GM19455 (cell line): ENCODE measurements around the gene PNP.
A peak's percentile ranks its signal among the peaks of the same experiment; 100 is the strongest.

Experiments used
- ATAC-seq: cut with Tn5 transposase; IDR thresholded peaks from one replicate; pipeline ENCODE4 v1.9.1; 2021; ENCODE audit not compliant: unreplicated experiment

PNP gene

DNA sequence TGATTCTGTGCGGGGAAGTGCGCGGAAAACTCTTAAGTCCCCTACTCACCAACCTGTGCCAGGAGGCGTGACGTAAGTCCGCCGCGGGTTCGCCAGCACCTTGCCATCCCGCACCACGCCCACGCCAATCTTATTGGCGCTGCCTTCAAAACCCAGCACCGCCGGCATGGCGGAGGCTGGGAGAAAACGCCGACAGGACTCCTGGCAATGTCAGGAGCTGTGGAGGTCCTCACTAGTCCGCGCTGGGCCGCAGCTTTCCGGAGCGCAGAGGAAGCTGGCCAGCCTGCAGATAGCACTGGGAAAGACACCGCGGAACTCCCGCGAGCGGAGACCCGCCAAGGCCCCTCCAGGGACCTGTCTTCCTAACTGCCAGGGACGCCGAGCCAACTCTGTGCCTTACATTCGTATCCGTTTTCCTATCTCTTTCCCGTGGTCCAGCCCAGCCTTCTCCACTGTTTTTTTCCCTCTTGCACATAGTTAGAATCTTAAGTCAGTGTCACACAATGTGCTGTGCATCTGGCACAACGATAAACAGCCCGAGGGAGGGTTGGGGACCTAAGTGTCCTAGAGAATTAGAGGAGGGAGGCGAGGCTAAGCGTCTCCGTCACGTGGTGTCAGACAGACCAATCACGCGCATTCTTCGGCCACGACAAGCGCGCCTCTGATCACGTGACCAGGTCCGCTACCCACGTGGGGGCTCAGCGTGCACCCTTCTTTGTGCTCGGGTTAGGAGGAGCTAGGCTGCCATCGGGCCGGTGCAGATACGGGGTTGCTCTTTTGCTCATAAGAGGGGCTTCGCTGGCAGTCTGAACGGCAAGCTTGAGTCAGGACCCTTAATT, 14.5 kb upstream of the PNP start, which contains the start of the genes APEX1 and OSGEP:
TSS of gene APEX1 (plus strand) at position 711 of the 839 bp plus-strand sequence. CDS start 420 bp downstream, outside the sequence.
TSS of gene OSGEP (minus strand) at position 297 of the 839 bp plus-strand sequence. CDS start at position 168, 129 bp downstream.
- ATAC-seq = peak; percentile 80

DNA sequence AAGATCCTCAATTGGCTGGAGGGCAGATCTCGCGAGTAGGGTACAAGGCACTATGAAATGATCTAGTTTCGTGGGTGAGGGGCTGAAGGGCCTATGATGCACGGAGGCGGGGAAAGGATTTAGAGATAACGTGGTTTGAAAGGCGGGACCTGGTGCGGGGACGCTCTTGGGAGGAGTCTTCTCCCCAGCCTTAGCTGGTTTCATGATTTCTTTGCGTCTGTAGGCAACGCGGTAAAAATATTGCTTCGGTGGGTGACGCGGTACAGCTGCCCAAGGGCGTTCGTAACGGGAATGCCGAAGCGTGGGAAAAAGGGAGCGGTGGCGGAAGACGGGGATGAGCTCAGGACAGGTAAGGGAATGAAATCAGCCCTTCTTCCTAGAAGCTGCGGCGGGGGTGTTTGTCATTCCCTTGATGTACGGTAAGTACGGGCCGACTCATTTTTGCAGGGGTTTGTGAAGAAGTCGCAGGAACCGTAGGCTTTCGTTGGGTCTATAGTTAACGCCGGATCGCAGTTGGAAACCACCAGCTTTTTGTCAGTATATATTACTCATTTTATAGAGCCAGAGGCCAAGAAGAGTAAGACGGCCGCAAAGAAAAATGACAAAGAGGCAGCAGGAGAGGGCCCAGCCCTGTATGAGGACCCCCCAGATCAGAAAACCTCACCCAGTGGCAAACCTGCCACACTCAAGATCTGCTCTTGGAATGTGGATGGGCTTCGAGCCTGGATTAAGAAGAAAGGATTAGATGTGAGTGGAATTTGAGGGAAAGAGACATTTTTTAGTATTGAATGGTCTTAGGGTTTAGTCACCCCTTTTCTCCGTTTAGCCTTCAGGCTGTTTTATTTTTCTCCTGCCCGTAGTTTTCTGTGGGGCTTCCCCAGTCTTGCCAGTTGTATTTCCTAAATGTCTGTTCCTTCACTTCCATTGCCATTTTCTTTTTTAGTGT, 13.6 kb upstream of the PNP start:
- peak; percentile 47 for ATAC-seq

DNA sequence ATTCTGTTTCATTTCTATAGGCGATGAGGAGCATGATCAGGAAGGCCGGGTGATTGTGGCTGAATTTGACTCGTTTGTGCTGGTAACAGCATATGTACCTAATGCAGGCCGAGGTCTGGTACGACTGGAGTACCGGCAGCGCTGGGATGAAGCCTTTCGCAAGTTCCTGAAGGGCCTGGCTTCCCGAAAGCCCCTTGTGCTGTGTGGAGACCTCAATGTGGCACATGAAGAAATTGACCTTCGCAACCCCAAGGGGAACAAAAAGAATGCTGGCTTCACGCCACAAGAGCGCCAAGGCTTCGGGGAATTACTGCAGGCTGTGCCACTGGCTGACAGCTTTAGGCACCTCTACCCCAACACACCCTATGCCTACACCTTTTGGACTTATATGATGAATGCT, 12.2 kb upstream of the PNP start:
- no peak for ATAC-seq

DNA sequence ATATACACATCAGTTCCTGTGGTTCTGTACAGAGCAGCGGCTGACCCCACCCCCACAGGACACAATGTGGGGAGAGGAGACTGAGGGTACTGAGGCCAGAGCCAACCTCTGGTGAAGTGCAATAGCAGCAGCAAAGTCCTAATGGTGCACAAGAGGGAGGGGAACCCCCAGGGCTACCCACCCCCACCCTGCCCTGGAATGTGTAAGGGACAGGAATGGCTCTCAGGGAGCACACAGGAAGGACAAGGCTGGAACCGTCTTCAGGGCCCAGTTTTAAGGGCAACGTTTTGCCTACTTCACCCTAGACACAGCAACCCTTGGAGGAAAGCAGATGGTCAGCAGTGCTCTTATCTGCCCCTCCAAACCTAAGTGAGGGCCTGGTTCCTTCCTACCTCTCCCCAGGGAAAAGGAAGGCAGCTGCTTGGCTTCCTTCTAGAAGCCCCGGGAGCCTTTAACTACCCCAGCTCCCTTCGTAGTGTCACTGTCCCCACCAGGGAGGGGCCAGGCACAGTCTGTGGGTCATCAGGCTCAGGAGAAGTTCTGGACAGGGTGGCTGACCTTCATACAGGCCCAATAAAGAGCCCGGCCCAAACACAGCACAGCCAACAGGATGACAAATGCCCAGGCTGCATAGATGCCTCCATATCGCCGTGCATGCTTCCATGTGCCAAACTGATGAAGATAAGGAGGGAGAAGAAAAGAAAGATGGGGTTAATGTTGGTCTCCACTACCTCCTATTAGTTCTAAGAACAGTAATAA, 11.0 kb upstream of the PNP start:
- no peak for ATAC-seq

DNA sequence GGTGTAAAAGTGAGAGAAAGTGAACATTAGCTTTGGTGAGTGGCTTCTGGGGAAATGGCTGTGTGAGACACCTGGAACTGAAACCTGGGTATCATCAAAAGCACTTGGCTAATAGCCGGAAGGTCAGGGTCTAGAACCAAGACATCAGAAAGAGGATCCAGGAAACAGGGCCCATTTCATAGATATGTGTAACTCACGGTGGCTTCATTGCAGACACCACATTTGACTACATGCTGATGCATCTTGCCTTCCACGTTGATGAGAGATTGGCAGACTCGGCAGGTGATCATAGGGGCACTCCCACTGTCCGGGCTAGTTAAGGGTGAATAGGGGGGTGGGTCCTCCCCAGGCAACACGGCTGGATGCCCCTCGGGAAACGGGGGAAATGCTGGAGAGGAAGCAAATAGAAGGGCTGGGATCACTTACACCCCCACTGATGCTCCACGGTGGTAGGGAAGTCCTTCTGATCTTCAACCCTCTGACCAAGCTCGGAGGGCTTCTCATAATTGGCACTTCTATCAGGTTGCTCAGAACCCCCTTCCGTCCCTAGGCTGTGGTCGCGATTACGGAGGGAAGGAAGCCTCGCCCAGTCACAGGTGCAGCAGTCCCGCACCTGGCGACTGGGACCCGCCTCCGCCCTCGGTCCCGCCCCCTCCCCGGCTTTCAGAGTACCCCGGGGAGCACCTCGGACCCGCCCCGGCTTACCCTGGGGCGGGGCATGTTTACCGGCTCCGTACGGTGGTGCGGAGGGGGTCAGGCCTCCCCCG, 8.6 kb upstream of the PNP start:
- ATAC-seq = peak; percentile 10

DNA sequence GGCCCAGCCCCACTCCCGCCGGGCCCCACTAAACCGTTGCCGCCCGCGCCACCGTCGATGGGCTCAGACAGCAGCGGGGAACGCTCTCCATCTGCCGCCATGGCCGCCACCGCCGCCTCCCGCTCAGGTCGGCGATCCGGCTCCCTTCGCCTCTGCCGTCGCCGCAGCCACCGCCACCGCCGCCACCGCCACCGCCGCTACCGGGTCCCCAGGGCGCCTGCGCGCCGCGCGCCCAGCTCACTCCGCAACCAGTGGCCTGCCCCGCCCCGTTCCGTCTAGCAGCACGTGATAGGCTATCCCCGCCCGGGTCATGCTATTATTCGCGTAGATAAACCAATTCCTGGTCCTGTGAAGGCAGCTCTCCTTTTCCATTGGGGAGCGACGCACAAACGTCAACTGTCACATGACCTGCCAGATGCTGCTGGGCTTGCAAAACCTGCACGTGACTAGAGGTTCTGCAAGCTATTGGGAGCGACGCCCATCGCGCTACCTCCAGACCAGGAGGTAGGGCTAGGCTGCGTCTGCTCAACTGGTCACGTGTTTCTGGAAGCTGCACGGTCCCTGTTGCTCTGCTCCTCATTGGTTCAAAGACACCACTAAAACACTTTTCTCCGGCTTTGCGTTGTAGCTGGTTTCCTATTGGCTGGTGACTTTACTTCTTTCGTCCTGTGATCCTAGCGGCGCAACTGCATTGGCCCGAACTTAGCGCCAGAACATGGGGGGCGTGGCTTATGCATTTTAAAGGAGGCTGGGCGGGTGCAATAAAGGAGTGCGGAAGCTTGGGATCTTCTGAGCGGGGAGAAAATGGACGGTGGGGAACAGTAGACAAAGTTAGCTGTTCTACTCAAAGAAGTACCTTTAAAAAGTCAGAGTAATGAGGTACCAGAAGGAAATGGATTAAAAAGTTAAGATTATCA, 7.7 kb upstream of the PNP start, which contains the start of gene PIP4P1:
TSS of gene PIP4P1 (minus strand) at position 210 of the 917 bp plus-strand sequence. CDS start at position 101, 109 bp downstream.
- peak; percentile 94 for ATAC-seq

DNA sequence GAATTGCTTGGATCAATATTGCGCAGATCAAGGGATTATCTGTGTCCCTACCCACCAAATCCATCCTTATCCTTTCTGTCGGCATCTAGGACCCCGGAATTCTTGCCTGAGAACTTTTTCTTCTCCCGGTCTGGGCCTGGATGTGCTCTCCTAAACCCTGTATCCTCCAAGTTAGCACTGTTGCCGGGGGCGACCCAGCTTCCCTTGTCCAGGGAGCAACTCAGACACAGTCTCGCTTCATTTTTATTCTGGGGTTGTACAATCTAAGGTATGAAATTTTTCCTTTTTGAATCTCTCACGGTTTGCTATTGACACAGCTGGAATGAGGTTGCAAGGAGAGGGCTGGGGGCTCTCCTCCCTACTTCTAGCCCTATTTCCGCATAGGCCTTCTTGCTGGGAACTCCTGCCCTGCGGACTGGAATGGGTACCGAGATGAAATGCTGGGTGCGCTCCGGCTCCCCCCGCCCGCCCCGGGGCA, 403 bp upstream of the PNP start:
- ATAC-seq = no peak

DNA sequence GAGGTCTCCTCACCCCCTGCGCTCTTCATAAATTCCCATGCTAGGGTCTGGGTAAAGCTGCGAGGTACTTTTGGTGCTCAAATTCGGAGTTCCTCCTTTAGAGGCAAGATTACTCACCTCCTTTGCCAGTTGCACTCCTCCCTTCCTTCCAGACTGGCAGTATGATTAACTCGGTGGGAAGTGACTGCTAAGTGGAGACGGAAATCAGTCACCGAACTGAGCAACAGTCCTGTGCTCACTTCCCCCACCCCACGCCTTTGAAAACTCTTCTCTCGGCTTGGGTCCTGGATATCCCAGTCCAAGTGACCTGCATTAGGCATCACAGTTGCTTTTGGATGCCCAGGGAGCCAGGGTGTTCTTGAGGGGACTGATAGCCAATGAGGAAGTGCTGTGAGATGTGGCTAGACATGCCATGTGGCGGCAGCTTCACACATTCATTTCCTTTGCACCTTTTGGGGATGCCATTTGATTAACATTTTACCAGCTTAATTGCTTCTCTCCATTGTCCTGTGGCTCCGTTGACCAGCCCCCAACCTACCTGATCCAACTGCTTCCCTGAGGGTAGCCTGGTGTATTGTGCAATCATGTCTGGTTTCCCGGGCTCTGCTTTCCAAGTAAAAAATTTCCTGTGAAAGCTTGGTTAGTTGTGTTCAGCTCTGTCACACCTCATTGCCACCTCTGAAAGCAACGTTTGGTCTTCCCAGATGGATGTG, 840 bp downstream of the PNP start:
- peak; percentile 43 for ATAC-seq

DNA sequence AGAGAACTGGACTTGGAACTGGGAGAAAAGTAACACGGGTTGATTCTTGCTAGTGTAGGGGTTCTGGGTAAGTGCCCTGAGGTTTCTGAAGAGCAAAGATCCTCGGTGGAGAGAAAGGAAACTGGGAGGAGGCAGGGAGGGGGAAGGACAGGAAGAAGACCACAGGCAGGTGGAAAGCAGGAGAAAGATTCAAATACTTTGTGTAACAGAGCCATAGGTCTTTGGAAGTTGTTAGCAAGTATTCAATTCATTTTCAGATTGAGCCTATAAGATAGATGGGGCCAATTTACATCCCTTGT, 1.3 kb downstream of the PNP start:
- ATAC-seq = no peak

DNA sequence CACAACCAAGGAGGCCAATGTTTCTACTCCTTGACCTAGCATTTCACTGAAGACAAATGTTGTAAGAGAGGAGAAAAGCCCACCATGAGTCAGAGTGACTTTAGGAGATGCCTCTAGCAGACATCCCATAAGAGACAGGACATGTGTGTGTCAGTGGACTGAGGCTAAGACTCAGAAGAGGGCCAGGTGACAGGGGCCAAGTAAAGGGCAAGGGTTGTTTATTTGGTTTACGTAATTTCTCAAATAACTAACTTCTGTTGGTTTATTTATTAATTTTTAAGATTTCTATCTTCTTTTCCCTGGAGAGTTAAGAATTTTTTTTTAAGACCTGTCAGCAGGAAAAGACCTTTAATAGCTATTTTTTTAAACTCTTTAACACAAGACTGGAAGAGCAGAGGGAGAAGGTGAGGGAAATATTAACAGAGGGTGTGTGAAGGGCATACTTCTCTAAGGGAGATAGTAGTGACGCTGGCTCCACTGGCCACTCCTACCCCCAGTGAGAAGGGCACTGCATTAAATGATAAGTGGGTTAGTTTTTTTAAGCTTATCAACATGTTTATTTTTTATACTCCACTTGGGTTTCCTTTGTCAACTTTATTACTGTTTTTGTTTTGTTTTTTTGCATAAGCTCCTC, 3.4 kb downstream of the PNP start:
- no peak for ATAC-seq

DNA sequence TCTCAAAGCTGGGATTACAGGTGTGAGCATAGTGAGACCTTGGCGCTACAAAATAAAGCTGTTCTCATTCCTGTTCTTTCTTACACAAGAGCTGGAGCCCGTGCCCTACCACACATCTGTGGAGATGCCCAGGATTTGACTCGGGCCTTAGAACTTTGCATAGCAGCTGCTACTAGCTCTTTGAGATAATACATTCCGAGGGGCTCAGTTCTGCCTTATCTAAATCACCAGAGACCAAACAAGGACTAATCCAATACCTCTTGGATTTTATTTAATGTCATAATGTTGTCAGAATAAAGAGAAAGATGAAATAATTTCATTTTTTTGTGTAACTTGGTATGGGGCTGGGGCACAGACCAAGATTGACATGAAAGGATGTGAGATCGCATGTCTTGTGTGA, 7.6 kb downstream of the PNP start:
- ATAC-seq = no peak

DNA sequence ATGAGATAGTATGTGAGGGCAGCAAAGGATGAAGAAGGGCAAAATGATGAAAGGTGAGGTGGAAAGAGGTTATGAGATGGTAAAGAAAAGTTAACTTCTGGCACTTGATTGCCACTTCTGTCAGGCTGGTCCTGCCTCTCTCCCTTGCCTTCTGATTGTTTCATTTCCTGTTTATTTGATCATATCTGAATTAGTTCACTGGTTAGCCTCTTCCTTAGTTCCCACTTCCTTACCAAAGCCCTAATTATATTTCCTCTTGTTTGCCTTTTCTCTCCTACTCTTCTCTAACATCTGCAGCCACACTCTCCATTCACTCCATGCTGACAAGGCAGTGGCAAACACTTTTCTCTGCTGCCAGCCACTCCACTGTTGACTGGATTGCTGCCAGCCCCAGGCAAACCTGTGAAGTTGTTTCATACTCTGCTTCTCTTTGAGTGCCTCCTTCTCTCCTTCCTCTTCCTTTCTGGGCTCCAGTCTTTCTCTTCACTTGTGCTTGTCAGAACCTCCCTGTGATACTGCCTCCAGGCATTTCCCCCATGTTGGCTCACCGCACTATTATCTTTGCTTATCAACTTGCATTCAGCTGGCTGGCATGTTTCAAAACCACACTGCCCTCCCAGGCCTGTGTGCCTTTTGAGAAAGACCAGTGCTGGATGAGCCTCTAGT, 8.1 kb downstream of the PNP start:
- ATAC-seq = no peak

DNA sequence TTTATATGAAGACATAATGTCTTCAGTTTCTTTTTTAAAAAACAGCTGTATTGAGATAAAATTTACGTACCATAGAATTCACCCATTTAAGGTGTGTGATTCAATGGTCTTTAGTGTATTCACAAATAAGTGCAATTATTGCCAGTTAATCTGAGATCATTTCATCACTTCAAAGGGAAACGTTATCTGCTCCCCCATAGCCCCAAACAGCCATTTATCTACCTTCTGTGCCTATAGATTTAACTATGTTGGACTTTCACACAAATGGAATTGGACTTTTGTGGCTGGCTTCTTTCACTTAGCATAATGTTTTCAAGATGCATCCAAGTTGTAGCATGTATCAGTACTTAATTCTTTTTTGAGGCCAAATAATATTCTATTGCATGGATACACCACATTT, 9.7 kb downstream of the PNP start:
- ATAC-seq = no peak

DNA sequence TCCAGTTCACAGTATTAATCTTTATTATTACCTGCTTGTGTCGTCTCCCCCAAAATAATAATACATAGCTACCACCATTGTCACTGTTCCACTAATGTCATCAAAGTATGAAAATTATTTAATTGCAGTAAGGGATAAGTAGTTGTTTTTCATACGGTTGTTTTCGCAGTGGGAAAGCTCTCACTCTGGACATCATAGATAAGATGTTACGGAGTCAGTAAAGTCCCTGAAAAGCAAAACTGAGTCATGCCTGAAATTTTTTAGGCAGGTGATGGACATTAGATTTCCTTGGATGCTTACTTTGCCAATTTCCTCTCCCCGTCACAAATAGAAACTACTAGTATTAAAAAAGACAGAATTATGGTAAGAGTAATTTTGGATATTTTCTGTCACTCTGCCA, 13.2 kb downstream of the PNP start:
- no peak for ATAC-seq

DNA sequence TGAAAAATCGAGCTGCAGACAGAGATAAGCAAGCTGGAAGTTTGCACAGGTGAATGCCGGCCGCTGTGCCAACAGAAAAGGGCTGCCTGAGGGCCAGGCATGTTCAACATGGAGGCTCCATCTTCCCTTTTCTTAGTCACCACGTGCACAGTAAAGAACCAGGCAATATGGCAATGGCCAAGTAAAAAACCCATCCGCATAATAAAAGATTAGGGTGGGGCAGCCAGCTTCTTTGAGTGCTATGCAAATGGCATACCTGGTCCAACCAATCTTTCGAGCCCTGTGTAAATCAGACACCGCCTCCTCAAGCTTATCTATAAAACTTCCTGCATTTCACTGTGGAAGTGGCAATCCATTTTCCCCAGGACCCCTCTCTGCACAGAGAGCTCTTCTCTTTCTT, 16.7 kb downstream of the PNP start:
- no peak for ATAC-seq

DNA sequence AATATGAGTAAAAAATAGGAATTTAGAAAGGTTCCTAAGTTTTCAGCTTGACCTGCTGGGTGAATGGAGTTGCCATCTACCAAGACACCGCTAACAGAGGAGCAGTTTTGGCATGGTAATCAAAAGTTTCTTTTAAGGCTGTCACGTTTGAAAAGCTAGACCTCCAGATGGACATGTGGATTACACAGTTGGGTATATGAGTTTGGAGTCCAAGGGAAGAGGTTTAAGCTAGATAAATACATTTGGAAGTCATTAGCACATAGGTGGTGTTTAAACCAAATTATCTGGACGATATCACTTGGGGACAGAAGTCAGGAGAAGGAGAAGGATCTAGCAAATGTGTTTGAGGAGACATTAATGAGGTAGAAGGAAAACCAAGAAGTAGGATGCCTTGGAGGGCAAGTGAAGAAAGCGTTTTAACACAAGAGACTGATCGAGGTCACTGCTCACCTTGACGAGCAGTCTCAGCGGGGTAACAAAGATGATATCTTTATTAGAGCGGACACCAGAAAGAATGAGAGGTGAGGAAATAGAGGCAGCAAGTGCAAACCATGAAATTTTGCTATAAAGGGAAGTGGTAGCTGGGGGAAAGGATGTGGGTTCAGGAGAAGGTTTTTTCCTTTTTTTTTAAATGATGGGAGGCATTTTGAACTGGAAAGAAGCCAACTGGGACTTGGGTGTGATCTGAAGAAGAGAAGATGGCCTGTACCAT, 17.6 kb downstream of the PNP start:
- ATAC-seq = no peak

DNA sequence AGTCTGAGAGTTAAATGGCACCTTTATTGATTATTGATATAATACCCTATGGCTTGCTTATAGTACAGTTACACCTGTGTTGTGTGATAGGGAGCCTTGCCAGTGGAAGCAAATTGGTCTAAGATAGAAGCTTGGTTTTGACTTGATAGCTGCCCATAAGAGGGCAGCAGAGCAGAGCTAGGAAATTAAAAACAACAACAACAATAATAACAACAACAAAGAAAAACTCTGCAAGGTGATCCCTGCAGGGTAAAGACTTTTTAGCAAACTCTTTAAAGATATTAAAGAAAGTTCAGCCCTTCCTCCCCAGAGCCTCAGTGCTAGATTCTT, 18.2 kb downstream of the PNP start:
- no peak for ATAC-seq
